Measurements from ENCODE around the gene SP7.
"Not testable (repeated sequence)": the region's sequence is repeated elsewhere in the genome, so short reads cannot be mapped to it uniquely, and the experiment has no call there.

SP7 gene

DNA sequence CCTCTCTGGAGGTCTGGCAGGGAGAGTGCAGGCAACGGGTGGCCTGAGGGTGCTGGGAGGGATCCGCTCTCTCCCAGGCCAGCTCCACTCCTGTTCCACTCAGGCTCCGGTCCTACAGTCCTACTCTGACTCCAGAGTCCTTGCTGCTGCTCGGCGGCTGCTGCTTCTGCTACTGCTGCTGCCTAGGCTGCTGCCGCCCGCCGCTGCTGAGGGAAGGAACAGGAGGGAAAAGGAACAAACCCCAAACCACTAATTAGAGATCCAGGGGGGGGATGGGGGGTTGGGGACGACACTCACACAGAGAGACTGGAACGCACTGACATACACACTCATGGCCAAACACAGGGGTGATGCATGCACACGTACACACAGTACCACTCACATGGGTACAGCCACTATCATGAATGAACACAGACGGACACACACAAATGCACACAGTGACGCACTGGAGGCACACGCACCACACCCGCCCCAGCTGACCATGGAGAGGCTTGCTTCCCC is at the start of gene SP7:
TSS of gene SP7 (minus strand) at position 174 of the 501 bp plus-strand sequence. CDS start 708 bp downstream, outside the sequence.
- DNase-seq (ENCODE audit: low spot score) = no peak

GRCh38 chr12:53383258-53383657 is 47.1 kb upstream of the SP7 start:
- no peak for DNase-seq (ENCODE audit: low spot score)

- peak; percentile 66 for DNase-seq (ENCODE audit: low spot score)
These were observed 45.8 kb upstream of the SP7 start for GRCh38 chr12:53381731-53382630.

DNA sequence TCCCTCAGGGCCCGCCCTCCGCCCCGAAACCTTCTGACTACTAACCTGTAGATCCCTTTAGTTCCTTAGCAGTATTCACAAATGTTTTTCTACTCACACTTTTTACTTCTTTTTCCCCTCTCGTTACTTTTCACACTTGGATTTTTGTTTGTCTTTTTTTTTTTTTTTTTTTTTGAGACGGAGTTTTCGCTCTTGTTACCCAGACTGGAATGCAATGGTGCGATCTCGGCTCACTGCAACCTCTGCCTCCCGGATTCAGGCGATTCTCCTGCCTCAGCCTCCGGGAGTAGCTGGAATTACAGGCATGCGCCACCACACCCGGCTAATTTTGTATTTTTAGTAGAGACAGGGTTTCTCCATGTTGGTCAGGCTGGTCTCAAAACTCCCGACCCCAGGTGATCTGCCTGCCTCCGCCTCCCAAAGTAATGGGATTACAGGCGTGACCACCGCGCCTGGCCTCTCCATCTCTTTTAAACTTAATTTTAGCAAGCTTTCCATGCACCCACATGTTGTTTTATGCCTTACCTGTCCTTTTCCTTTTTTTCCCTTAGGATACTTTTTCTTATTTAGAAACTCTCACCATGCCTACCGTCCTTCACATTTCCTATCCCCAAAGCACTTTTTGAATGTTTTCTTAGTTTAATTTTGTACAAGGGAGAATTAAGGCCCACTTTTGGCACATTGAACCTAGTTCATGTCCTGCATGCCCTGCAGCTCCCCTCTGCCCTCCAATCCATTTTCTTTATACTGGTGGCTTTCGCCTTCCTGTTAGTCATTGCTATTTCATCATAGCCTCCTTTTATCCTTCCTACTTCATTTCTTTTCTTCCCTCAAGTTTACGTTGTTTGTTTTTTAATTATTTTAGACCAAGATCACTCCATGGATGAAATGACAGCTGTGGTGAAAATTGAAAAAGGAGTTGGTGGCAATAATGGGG is 44.9 kb upstream of the SP7 start:
- DNase-seq (ENCODE audit: low spot score) = no peak

DNA sequence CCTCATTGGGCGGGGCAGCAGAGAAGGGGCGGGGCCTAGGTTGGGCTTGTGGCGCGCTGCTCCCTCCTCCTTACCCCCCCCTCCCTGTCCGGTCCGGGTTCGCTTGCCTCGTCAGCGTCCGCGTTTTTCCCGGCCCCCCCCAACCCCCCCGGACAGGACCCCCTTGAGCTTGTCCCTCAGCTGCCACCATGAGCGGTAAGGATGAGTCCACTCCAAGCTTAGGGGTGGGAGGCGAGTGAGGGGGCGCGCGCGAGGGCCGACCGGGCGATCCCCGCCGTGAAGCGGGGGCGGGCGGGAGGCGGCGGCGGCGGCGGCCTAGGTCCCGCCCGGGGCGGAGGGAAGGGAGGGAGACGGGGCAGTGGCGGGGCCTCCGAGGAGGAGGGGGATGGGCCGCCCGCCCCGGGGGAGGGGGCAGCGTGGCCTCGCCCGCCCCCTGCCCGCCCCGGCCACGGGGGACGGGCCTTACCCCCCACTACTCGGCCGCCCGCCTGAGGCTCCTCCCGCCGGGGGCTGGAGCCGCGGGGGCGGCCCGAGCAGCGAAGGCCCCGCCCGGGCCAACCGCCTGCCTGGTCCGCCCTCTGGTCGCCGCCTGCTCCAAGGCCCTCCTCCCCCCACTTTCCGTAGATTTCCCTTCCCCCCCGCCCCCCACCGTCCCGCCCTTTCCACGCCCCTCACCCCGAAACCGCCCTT is 44.1 kb upstream of the SP7 start, which contains the start of gene SP1:
TSS of gene SP1 (plus strand) at position 73 of the 690 bp plus-strand sequence. CDS start at position 189, 116 bp downstream.
- peak; percentile 91 for DNase-seq (ENCODE audit: low spot score)

- DNase-seq (ENCODE audit: low spot score) = peak; percentile 100
These were observed 43.4 kb upstream of the SP7 start for GRCh38 chr12:53379389-53380103.

DNA sequence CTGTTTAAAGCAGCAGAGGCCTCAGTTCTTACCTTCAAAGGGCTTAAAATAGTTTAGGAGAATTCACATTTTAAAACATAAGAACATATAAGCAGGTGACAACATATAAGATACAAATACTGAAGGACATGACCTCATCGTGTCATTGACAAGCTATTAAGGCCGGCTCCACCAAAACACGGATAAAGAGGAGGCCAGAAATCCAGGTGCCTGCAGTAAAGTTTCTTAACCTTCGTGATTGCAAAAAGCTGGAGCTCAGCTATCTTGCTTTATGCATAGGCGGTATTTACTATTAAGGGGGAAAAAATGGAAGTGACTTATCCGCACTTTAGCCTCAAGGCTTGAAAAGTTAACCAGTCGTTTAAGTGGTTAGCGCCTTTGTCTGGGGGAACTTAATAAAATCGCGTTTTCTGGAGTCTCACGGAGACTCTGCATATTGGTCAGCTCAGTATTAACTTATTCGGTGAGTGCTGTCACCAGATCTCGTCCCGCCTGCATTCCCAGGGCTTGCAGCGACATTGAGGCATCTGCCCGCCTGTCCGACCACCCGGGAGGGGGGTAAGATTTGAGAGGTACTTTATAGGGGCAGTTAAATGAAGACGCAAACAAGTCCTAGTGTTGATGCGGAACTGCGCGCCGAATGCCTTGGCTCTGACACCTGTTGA is 42.7 kb upstream of the SP7 start:
- no peak for DNase-seq (ENCODE audit: low spot score)

DNA sequence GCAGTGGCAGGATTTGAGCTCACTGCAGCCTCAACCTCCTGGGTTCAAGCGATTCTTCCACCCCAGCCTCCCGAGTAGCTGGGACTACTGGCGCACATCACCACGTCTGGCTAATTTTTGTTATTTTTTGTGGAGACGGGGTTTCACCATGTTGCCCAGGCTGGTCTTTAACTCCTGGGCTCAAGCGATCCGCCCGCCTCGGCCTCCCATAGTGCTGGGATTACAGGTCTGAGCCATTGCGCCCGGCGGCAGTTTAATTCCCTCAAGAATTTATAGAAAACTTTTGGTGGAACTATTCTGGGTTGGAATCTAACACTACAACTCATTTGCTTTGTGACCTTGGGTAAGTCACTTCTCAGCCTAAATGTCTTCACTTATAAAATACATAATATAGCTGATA is 42.1 kb upstream of the SP7 start:
- no peak for DNase-seq (ENCODE audit: low spot score)

- DNase-seq (ENCODE audit: low spot score) = no peak
These were observed 40.6 kb upstream of the SP7 start for GRCh38 chr12:53376747-53377146.

GRCh38 chr12:53374277-53374676 is 38.1 kb upstream of the SP7 start:
- not testable (repeated sequence) for DNase-seq (ENCODE audit: low spot score)

- not testable (repeated sequence) for DNase-seq (ENCODE audit: low spot score)
These were observed 37.5 kb upstream of the SP7 start for GRCh38 chr12:53373554-53374133.

GRCh38 chr12:53365245-53365904 is 29.2 kb upstream of the SP7 start:
- no peak for DNase-seq (ENCODE audit: low spot score)

DNA sequence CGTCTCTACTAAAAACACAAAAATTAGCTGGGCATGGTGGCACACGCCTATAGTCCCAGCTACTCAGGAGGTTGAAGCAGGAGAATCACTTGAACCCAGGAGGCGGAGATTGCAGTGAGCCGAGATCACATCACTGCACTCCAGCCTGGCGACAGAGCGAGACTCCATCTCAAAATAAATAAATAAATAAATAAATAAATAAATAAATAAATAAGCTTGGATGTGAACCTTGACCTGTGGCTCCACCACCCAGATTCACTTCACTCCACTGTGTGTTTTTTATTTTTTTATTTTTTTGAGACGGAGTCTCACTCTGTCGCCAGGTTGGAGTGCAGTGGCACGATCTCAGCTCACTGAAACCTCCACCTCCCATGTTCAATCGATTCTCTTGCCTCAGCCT is 25.5 kb upstream of the SP7 start:
- not testable (repeated sequence) for DNase-seq (ENCODE audit: low spot score)

GRCh38 chr12:53358836-53359419 is 22.8 kb upstream of the SP7 start:
- no peak for DNase-seq (ENCODE audit: low spot score)

DNA sequence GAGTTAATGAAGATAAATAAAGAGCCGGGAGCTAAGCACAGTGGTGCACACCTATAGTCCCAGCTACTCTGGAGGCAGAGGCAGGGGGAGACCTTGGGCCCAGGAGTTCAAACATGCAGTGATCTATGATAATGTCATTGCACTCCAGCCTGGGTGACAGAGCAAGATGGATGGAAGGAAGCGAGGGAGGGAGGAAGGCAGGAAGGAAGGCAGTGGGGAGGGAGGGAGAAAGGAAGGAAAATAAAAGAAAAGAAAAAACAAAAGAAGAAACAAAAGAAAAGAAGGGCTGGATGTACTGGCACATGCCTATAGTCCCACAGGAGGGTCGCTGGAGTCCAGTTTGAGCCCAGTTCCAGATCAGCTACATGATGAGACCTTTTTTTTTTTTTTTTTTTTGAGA is 19.0 kb upstream of the SP7 start:
- DNase-seq (ENCODE audit: low spot score) = no peak

DNA sequence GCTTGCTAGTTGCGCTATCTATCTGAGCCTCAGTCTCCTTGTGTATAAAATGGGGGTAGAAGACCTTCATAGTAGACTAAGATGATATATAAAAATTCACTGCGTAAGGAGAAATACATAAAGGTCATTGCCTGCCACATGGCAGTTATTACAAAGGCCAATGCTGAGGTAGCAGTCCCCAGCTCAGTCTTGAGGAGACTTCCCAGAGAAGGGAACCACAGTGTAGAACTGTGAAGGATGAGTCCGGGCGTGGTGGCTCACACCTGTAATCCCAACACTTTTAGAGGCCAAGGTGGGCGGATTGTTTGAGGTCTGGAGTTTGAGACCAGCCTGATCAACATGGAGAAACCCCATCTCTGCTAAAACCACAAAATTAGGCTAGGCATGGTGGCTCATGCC is 17.1 kb upstream of the SP7 start:
- DNase-seq (ENCODE audit: low spot score) = no peak

DNA sequence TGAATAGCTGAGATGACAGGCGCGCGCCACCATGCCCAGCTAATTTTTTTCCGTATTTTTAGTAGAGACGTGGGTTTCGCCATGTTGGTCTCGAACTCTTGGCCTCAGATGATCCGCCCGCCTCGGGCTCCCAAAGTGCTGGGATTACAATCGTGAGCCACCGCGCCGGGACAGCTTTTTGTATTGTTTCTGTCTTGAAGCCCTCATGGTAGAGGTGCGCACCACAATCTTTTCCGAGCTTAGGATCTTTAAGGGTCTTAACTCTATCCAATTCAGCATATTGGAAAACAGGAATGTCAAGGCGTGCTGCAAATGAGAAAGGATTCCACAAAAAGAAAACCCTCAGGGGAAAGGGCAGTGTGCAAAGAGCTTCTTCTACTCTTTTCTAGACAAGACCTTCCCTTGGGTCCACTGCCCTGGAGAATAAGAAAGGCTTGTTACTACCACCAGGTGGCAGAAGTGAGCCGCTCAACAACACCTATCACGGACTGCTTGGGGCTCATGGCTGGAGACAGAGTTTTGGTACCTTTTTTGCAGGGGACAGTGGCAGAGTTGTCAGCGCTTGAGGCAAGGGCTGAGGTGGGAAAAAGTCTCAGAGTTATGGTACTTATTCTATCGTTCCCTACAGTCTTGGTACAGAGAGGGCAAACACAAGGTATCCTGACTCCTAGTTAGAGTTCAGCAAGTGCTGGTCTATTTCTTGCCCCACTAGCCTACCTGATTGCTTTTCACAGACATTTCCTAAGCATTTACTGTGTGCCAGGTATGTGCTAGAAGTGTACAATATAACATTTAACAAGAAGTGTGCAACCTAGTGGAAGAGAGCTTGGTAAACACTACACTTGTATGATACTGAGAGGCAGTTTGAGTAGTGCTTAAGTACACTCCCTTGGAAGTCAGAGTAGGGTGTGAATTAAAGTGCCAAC is 16.4 kb upstream of the SP7 start:
- DNase-seq (ENCODE audit: low spot score) = peak; percentile 94

GRCh38 chr12:53347905-53348304 is 11.8 kb upstream of the SP7 start:
- DNase-seq (ENCODE audit: low spot score) = no peak

Data from pons (tissue), 1 donor.